Stimulated activated CD4-positive, alpha-beta T cell treated with anti-CD3 and anti-CD28 coated beads, Interleukin-2, amount 100 ng/mL, for 24 hours (primary cell): Measurements from ENCODE around the gene TRIP13.
"Not testable (repeated sequence)": the region's sequence is repeated elsewhere in the genome, so short reads cannot be mapped to it uniquely, and the experiment has no call there.

ENCODE experiments used
- DNase-seq, 2 donors: peaks; one replicate each; pipeline ENCODE4 v3.0.0-alpha.2; 2020

TRIP13 gene

DNA sequence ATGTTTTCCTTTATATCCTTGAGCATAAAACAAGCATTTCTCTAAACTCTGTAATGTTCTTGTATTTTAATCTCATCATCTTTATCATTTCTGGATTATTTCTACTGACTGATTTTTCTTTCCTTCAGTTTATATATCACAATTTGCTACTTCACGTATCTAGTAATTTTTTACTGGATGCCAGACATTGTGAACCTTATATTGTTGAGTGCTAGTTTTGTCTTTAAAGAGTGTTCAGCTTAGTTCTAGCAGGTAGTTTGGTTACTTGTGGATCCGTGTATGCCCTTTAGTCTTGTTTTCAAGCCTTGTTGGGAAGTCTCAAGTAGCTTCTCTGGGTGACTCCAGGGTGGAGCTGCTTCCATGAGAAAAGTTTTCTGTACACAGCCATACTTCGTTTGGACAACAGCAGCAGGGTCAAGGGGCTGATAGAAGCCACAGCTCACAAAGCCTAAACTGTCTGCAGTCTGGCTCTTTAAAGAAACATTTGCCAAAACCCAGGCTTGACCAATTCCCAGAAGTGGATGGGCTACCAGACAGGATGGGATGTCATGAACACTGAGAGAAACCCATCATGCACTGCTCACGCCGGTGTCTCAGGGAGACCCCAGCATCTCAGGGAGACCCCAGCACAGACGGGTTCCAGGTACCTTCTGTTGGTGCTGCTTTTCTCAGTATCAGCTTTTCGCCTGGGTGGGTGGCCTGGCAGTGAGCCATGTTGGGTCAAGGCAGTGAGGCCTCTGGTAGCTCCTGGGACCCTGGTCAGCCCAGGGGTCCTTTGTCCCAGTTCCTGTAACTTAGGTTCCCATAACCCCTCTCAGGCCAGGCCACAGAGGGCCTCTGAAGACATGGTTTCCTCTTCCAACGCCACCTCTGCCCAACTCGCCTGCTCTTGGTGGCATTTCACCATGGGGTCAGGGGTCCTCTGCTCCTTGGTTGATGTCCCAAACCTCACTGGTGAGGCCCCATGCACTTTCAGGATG lies 29.1 kb downstream of the TRIP13 start:
- peak in 1 of 2 donors; percentile 13 for DNase-seq

DNA sequence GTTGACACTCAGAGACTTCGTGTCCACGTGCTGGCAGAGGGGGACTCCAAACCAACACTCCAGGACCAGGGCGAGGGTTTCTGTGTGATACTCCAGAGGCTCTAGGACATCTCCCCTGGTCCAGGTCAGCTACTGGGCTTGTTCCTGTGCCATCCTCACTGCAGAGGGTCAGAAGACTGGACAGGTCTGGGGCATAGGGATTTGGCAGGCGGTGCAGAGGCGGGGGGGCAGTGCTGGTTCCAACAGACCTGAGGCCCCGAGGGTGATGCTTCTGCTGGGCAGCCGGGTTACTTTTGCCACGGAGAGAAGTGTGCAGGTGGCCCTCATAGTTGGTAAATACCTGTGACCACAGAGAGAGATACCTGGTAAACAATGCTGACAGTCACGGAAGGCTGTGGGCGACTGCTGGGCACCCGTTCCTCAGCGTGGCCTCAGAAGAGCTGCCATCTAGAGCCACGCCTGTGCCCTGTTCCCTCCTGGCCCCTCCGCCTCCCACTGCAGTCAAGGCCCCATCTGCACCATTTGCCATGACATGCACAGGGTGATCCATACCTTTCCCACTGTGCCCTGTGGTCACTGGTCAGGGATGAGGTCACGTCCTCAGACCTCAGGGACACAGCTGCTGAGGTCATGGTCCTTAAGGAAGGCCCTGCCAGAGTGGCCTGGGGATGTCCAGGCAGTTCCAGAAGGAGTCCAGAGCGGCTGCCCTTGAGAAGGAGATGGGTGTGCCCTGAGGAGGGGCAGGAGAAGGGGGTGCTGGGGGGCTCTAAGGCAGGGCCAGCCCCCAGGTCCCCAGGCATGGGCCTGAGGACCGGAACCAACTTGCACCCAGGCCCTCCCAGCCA lies 30.0 kb downstream of the TRIP13 start:
- DNase-seq: peak in 1 of 2 donors; percentile 10

DNA sequence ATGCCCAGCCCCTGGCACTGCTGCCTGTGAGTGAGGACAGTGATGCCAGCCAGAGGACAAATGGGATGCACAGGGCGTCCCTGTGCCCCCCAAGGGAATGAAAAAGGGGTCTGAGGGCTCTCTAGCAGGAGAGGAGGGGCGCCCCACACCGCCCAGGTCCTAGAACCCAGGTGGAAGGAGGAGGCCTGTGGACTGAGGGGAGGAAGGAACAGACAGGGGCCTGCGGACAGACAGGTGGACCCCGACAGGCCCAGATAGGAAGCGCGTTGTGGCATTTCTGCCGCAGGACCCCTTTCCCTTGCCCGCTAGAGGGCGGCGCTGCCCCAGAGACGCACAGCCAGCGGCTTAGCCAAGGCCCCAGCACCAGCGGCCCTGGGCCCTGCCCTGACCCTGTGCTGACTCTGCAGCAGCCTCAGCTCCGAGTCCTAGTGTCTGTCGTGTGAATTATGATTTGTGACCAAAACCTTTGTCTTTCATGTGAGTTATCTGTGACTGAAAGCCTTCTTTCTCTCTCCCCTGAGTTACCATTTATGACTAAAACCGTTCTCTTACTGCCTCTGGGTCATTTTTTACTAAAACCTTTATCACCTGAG lies 30.7 kb downstream of the TRIP13 start:
- DNase-seq: peak; percentile 75 to 80

DNA sequence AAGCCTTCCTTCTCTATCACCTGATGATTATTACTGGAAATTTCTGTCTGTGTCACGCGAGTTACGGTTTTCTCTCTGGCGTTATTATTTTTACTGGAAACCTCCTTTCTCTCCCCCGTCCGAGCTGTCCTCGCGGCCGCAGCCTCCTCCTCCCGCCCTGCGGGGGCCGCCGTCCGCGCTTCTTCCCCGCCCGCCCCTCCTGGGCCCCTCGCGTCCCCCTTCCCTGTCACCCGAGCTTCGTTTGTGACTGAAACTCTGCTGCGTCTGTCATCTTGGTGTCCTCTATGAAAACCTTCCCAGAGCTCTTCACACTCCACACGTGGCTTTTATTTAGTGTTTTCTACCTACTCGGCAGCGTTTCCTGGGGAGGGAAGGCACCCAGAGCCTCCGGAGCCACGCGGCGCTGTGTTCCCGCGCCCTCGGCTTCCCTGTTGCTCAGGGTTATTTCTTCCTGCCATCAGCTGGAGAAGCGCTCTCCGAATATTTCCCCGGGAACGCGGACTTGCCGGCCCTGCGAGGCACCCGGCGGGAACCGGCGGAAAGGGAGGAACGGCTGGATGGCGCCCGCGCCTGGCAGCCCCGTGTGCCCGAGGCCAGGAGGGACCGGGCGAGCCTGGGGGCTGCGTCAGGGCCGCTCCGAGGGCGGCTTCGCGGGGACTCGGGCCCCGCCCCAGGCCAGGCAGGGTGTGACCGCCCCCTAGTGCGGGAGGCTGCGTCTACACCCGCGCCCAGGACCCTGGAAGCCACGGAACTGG lies 33.9 kb downstream of the TRIP13 start:
- DNase-seq: peak; percentile 27 to 46

DNA sequence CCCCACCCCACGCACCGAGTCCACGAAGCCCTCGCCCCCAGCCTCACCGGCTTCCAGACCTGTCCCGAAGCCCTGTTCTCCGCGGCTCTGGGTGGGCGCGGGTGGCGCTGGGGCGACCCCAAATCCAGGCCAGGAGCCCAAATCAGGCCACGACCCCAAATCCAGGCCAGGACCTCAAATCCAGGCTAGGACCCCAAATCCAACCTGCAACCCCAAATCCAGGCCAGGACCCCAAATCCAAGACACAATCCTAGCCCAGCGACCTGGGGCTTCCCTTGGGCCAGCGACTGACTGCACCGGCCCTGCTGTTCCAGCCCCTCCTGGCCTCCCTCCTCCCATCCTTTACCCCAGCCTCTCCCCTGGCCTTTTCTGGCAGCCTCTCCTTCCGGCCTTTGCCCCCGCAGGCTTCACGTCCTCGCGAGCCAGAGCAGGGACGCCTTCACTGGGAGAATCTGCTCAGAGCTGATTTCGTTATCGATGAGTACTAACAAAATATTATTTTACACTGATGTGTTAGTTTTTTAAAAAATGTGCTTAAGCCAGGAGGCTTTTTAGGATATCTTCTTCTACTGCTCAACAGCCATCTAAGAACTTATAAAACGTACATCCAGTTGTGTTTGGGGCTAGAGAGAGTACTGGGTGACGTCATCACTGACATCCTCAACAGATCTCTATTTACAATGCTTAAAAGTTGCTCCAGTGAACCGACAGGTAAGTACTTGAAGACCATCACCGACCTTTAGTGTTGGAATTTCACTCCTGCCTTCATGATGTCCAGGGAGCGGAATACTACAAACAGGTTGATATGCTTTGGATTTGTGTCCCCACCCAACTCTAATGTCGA lies 34.7 kb downstream of the TRIP13 start:
- DNase-seq: no peak

DNA sequence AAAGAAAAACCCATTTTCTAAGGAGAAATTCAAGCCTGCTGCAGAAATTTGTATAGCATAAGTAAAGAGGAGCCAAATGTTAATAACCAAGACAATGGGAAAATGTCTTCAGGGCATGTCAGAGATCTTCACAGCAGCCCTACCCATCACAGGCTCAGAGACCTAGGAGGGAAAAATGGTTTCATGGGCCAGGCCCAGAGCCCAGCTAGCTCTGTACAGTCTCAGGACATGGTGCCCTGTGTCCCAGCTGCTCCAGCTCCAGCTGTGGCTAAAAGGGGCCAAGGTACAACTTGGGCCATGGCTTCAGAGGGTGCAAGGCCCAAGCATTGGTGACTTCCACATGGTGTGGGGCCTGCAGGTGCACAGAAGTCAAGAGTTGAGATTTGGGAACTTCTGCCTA lies 36.5 kb downstream of the TRIP13 start:
- not testable (repeated sequence) for DNase-seq

DNA sequence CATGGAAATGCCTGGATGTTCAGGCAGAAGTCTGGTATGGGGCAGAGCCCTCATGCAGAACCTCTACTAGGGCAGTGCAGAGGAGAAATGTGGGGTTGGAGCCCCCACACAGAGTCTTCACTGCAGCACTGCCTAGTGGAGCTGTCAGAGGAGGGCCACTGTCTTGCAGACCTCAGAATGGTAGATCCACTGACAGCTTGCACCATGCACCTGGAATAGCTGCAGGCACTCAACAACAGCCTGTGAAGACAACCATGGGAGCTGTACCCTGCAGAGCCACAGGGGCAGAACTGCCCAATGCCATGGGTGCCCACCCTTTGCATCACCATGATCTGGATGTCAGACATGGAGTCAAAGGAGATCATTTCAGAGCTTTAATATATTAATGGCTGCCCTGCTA lies 36.9 kb downstream of the TRIP13 start:
- no peak for DNase-seq

DNA sequence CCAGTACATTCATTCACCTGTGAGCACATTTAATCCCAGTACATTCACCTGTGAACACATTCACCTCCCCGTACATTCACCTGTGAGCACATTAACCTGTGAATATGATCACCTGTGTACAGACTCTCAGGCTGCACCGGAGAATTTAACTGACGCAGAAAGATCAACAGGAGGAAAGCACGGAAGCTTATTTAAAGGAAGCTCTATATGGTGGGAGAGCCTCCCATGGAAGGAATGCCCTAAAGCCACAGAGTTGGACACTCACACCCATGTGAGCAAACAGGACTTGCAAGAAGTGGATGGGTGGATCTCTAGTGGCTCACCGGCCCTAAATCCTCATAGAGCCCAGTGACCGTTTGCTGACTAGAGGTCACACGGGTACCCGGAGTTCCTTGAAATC lies 38.2 kb downstream of the TRIP13 start:
- no peak for DNase-seq

DNA sequence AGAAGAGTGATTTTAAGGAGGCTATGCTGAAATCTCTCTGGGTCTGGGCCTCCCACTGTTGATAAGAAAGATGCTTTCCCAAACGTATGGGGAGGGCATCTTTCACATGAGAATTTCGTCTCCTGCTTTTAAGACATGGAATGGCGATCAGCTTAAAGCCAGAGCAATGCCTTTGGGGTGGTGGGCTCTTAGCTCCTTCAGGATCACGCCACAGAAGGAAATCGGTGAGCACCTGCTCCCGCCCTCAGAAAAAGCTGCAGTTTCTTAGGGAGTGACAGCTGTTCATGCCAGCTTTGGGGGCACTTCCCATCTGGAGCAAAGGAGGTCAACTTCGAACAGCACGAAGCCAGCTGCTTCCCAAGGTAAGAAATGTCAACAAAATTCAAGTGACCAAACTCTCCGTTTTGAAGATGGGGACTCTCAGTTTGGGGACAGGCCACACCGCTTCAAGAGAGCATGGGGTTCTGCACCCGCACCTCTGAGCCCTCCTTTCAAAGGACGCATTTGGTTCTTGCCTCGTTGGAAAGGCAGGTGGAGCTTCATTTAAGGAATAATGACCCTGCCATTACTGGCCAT lies 39.0 kb downstream of the TRIP13 start:
- DNase-seq: no peak

DNA sequence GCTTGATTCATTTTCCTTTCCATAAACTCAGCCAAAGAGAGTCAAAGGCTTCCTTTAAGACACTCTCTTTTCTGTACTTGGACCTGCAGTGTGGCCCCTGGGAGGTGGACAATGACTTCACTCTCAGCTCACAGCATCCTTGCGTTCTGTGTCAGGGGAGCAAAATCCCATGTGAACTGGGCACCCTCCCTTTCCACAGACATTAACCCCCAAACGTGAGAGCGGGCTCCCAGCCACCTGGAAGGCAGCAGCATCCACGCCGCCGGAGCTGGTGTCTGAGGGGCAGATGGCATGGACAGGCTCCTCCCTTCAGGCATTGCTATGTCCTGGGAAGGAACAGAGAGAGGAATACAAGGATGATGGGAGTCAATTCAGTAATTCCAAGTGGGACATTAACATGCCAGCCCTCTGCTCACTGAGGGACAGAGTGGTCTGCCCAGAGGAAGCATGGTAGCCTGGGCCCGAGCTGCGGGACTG lies 39.5 kb downstream of the TRIP13 start:
- no peak for DNase-seq

DNA sequence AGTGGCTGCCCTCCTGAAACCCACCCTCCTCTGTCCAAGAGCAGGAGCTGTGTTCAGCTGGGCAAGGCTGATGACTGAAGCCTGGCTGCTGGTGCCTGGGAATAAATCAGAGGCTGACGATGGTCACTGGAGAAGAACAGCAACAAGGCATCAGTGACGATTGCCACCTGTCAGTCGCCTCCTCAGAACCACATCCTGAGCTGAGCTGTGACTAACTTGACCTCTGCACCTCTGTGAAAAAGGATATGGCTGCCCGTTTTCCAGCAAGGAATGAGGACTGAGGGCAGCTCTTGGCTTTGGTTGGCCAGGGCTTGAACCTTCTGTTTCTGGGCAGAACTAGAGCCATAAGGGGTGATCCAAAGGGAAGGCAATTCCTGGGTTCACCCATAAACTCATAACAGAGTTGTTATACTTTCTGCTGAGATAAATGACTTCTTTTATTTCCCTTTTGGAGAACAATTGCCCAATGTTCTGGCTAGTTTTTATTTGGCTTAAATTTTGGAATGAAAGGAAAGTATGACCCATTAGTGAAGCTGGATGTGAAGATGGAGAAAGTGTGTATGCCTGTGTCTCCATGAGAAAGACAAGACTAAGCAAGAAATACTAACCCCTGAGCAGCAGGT lies 40.1 kb downstream of the TRIP13 start:
- no peak for DNase-seq

DNA sequence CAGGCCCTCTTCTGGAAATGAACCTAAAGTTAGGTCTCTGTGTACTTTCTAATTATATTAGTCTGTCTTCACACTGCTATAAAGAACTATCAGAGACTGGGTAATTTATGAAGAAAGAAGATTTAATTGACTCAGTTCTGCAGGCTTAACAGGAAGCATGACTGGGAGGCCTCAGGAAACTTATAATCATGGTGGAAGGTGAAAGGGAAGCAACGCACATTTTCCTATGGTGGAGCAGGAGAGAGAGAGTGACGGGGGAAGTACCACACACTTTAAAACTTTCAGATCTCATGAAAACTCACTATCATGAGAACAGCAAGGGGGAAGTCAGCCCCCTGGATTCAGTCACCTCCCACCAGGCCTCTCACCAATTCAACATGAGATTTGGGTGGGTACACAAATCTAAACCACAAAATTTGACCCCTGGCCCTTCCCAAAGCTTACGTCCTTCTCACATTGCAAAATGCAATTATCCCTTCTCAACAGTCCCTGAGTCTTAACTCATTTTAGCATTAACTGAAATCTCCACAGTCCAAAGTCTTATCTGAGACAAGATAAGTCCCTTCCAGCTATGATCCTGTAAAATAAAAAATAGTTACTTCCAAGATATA lies 40.7 kb downstream of the TRIP13 start:
- DNase-seq: no peak

DNA sequence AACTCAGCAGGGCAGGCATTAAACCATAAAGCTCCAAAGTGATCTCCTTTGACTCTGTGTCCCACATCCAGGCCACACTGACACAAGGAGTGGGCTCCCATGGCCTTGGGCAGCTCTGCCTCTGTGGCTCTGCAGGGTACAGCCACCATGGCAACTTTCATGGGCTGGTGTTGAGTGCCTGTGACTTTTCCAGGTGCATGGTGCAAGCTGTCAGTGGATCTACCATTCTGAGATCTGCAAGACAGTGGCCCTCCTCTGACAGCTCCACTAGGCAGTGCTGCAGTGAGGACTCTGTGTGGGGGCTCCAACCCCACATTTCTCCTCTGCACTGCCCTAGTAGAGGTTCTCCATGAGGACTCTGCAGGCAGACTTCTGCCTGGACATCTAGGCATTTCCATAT lies 41.3 kb downstream of the TRIP13 start:
- not testable (repeated sequence) for DNase-seq

DNA sequence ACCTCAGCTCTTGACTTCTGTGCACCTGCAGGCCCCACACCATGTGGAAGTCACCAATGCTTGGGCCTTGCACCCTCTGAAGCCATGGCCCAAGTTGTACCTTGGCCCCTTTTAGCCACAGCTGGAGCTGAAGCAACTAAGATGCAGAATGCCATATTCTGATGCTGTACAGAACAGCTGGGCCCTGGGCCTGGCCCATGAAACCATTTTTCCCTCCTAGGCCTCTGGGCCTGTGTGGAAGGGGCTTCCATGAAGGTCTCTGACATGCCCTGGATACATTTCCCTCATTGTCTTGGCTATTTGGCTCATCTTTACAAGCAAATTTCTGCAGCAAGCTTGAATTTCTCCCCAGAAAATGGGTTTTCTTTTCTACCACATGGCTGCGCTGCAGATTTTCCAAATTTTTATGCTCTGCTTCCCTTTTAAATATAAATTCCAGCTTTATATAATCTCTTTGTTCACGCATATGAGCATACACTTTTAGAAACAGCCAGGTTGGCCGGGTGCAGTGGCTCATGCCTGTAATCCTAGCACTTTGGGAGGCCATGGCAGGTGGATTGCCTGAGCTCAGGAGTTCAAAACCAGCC lies 41.8 kb downstream of the TRIP13 start:
- DNase-seq: not testable (repeated sequence)

DNA sequence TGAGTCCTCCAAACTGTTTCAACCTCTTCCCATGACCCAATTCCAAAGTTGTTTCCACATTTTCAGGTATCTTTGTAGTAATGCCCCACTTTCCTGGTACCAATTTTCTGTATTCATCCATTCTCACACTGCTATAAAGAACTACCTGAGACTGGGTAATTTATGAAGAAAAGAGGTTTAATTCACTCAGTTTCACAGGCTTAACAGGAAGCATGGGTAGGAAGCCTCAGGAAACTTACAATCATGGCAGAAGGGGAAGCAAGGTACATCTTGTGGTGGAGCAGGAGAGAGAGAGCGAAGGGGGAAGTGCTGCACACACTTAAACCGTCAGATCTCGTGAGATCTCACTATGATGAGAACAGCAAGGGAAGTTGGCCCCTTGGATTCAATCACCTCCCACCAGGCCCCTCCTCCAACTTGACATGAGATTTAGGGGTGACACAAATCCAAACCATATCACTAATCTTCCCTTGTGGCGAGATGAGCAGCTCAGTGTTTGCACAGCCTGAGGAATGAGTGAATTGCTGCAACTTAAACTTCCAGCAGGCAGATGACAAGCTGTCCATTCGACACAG lies 42.9 kb downstream of the TRIP13 start:
- DNase-seq: no peak

DNA sequence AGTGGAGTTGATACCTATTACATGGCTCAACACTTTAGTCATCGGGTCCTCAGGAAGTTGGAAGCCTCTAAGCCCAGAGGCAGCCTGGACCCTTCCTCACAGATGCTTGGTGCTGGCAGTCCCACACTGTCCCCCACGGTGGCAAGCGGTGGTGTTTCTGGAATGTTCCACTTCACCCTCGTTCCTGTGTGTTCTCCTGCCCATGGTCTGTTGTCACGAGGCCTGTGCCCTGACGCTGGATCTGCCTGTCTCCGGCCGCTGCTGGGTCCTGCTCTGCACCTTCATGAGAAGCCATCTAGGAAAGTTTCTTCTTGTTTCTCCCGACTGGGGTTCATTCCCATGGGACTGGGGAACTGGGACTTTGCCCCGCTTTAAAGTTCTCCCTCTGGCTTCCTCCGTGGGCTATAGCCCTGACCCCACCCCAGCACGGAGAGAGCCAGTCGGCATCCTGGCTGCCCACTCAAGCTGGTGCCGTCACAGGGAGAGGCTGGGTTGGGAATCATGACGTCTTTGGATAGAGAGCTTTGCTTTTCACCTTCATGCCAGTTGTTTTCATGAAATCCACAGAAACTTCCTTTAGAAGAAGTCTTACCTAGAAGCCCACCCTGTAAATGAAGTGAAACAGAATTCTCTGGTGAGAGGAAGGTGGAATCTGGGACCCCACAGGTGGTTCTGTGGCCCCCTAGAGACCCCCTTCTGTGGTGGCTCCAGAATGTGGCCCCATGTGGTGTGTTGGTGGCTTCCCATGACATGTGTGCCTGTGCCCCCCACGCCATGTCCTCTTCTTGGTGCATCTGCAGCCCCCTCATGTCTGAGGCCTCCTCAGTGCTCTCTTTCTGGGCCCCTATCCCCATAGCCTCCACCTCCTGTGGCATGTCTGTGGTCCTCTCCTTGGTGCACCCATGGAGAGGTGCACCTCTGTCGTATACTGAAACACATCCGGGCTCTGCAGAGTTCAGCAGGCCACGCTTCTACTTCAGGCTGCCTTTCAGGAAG lies 43.8 kb downstream of the TRIP13 start:
- DNase-seq: peak in 1 of 2 donors; percentile 8

DNA sequence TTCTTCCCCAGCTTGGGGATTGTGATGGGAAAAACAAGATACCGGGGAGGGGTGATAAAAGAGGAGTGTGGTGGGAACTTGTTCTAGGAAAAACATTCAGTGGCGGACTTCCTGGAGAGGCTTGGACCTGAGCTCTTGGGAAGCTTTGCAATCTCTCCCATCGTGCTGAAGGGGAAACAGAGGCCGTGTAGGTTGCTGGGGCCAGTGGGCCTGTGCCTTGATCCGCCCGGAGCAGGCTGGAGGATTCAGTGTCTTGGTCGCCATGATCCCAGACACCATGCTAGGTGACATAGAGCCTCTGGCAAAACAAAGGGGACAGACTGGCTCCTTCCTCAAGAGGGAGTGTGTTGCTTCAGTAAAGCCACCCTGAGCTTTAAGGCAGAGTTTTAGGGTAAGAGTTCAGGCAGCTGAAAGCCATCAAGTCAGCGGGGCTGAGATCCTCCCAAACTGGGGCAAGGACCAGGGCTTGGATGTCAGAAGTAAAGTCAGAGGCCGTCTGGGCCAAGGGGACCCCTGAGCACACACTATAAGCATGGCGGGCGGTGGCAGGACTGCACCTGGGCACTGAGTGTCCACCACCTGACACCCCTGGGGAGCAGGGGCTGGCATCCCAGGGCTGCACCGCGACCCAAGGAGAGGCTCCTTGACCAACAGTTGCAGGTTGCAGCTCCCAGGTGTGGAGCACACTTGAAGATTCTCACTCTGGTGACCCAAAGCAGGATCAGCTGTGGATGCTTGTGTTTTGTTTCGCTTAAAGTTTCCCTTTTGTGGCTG lies 44.7 kb downstream of the TRIP13 start:
- no peak for DNase-seq
